ENCODE data around the gene MTERF2.
A peak's percentile ranks its signal among the peaks of the same experiment; 100 is the strongest.
"Not testable (repeated sequence)": the region's sequence is repeated elsewhere in the genome, so short reads cannot be mapped to it uniquely, and the experiment has no call there.

Gene MTERF2

GRCh38 chr12:106986625-106987389, at the start of gene MTERF2:
MTERF2 (minus strand) TSS chr12:106987146; CDS start chr12:106978714, 8,432 bp downstream.
- peak; percentile 79 for DNase-seq (ENCODE audit: low read depth)

GRCh38 chr12:107035733-107036132, 48.8 kb upstream of the MTERF2 start:
- DNase-seq (ENCODE audit: low read depth) = no peak

- DNase-seq (ENCODE audit: low read depth) = no peak
Measured at GRCh38 chr12:107033758-107034739, 47.1 kb upstream of the MTERF2 start.

GRCh38 chr12:107032266-107032665, 45.3 kb upstream of the MTERF2 start:
- no peak for DNase-seq (ENCODE audit: low read depth)

- no peak for DNase-seq (ENCODE audit: low read depth)
Measured at GRCh38 chr12:107031061-107031460, 44.1 kb upstream of the MTERF2 start.

- no peak for DNase-seq (ENCODE audit: low read depth)
Measured at GRCh38 chr12:107029081-107029480, 42.1 kb upstream of the MTERF2 start.

- DNase-seq (ENCODE audit: low read depth) = peak; percentile 95
Measured at GRCh38 chr12:107027636-107028053, 40.7 kb upstream of the MTERF2 start.

- DNase-seq (ENCODE audit: low read depth) = no peak
Measured at GRCh38 chr12:107026806-107027635, 40.1 kb upstream of the MTERF2 start.

- not testable (repeated sequence) for DNase-seq (ENCODE audit: low read depth)
Measured at GRCh38 chr12:107026356-107026755, 39.4 kb upstream of the MTERF2 start.

- no peak for DNase-seq (ENCODE audit: low read depth)
Measured at GRCh38 chr12:107025671-107026070, 38.7 kb upstream of the MTERF2 start.

GRCh38 chr12:107019546-107019945, 32.6 kb upstream of the MTERF2 start:
- no peak for DNase-seq (ENCODE audit: low read depth)

GRCh38 chr12:107017042-107017441, 30.1 kb upstream of the MTERF2 start:
- DNase-seq (ENCODE audit: low read depth) = no peak

GRCh38 chr12:107014055-107014454, 27.1 kb upstream of the MTERF2 start:
- no peak for DNase-seq (ENCODE audit: low read depth)

- DNase-seq (ENCODE audit: low read depth) = no peak
Measured at GRCh38 chr12:107012736-107013425, 25.9 kb upstream of the MTERF2 start.

GRCh38 chr12:107011519-107011918, 24.6 kb upstream of the MTERF2 start:
- no peak for DNase-seq (ENCODE audit: low read depth)

GRCh38 chr12:107007411-107007810, 20.5 kb upstream of the MTERF2 start:
- DNase-seq (ENCODE audit: low read depth) = no peak

GRCh38 chr12:107002665-107003064, 15.7 kb upstream of the MTERF2 start:
- not testable (repeated sequence) for DNase-seq (ENCODE audit: low read depth)

- no peak for DNase-seq (ENCODE audit: low read depth)
Measured at GRCh38 chr12:106999446-106999845, 12.5 kb upstream of the MTERF2 start.

GRCh38 chr12:106997916-106998315, 11.0 kb upstream of the MTERF2 start:
- DNase-seq (ENCODE audit: low read depth) = no peak

GRCh38 chr12:106996102-106996501, 9.2 kb upstream of the MTERF2 start:
- DNase-seq (ENCODE audit: low read depth) = not testable (repeated sequence)

GRCh38 chr12:106994579-106995220, 7.8 kb upstream of the MTERF2 start:
- DNase-seq (ENCODE audit: low read depth) = no peak

Data from non-pigmented ciliary epithelial cell (primary cell).